Measurements from ENCODE around the gene CCDC102B. TPM values are rescaled to one million over a fixed set of nuclear protein-coding genes. Genes with fewer than 3 reads are reported as not detected.

Gene CCDC102B
- polyA plus RNA-seq, 1 donor from 2014 or later: 8.7 TPM

DNA sequence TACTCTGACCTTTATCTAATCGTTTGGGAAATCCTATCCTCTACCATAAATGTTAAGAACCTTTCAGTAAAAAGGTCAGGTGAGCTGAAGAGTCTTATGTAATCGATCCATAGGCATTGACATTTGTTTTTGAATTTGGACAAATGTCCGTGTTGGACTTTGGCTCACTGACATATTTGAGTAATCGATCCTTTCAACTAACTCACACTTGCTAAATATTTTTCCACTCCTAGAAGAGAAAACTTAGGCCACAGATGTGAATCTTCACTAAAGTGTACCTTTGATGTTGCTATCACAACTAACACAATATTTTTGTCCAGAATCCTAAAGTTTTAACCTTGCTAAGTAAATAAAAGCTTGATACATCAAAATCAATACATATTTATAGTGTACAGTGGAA lies 89.5 kb downstream of the CCDC102B start:
- no peaks in the 10 kb centered on the region for H3K9me3 ChIP-seq (ENCODE audit: low read length)
- H3K9ac ChIP-seq (ENCODE audit: low read length): no peak overlapping the region
- H3K4me2 ChIP-seq (ENCODE audit: low read length): no peak overlapping the region
- no peak overlapping the region for H3K27ac ChIP-seq (ENCODE audit: low read length)
- no peaks in the 10 kb centered on the region for H4K20me1 ChIP-seq (ENCODE audit: insufficient read depth)
- no peak overlapping the region for H3K4me3 ChIP-seq (ENCODE audit: low read length)
- no peaks in the 10 kb centered on the region for H3K79me2 ChIP-seq (replicated peaks; ENCODE audit: insufficient read depth, low read length)
- TF ChIP-seq, protein P1, sequence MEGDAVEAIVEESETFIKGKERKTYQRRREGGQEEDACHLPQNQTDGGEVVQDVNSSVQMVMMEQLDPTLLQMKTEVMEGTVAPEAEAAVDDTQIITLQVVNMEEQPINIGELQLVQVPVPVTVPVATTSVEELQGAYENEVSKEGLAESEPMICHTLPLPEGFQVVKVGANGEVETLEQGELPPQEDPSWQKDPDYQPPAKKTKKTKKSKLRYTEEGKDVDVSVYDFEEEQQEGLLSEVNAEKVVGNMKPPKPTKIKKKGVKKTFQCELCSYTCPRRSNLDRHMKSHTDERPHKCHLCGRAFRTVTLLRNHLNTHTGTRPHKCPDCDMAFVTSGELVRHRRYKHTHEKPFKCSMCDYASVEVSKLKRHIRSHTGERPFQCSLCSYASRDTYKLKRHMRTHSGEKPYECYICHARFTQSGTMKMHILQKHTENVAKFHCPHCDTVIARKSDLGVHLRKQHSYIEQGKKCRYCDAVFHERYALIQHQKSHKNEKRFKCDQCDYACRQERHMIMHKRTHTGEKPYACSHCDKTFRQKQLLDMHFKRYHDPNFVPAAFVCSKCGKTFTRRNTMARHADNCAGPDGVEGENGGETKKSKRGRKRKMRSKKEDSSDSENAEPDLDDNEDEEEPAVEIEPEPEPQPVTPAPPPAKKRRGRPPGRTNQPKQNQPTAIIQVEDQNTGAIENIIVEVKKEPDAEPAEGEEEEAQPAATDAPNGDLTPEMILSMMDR (IDR thresholded peaks at IDR 0.05; ENCODE audit: poor library complexity, severe bottlenecking): no peak
- TF ChIP-seq EZH2 (IDR thresholded peaks at IDR 0.05; ENCODE audit: borderline replicate concordance, insufficient read depth, low read length, poor library complexity, severe bottlenecking) (no peak), SMC3 (conservative IDR thresholded peaks at IDR 0.05; ENCODE audit: poor library complexity) (no peak), TAF1 (IDR thresholded peaks at IDR 0.05; ENCODE audit: low read depth) (no peak), EP300 (conservative IDR thresholded peaks at IDR 0.05; ENCODE audit: poor library complexity, severe bottlenecking) (no peak)
- no peaks in the 10 kb centered on the region for H3K36me3 ChIP-seq (ENCODE audit: insufficient read depth, low read length)
- H2AFZ ChIP-seq (ENCODE audit: low read depth, low read length): no peak overlapping the region
- no peaks in the 10 kb centered on the region for H3K9me2 ChIP-seq (ENCODE audit: insufficient read depth, low read length)
- no peaks in the 10 kb centered on the region for H3F3A ChIP-seq (ENCODE audit: insufficient read depth, low read length, poor library complexity, severe bottlenecking)
- H3K27me3 ChIP-seq (ENCODE audit: insufficient read depth, low read depth, low read length): no peaks in the 10 kb centered on the region

DNA sequence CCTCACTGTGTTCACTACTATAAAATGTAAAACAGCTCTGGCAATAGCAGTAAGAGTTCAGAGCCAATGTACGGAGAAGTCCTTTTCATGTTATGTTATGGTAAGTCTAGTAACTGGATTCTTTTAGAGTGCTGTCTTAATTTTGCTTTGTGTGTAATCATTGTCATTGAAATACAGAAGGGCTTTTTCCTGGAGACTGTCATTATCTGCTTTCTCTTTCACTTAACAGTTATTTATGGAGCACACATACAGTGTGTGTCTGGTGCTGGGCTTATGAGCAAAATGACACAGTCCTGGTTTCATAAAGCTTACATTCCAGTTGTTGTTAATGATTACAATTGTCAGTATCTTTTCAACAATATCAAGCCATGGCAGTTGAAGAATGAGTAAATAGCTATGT lies 95.5 kb downstream of the CCDC102B start:
- H4K20me1 ChIP-seq (ENCODE audit: insufficient read depth): no peaks in the 10 kb centered on the region
- H2AFZ ChIP-seq (ENCODE audit: low read depth, low read length): no peak overlapping the region
- H3K9me2 ChIP-seq (ENCODE audit: insufficient read depth, low read length): no peaks in the 10 kb centered on the region
- TF ChIP-seq MXI1 (conservative IDR thresholded peaks at IDR 0.05; ENCODE audit: poor library complexity, severe bottlenecking) (no peak), POLR2AphosphoS5 (IDR thresholded peaks at IDR 0.05) (no peak), EP300 (conservative IDR thresholded peaks at IDR 0.05; ENCODE audit: poor library complexity, severe bottlenecking) (no peak)
- TF ChIP-seq, protein P1 (IDR thresholded peaks at IDR 0.05; ENCODE audit: poor library complexity, severe bottlenecking): no peak
- TF ChIP-seq, protein P2, sequence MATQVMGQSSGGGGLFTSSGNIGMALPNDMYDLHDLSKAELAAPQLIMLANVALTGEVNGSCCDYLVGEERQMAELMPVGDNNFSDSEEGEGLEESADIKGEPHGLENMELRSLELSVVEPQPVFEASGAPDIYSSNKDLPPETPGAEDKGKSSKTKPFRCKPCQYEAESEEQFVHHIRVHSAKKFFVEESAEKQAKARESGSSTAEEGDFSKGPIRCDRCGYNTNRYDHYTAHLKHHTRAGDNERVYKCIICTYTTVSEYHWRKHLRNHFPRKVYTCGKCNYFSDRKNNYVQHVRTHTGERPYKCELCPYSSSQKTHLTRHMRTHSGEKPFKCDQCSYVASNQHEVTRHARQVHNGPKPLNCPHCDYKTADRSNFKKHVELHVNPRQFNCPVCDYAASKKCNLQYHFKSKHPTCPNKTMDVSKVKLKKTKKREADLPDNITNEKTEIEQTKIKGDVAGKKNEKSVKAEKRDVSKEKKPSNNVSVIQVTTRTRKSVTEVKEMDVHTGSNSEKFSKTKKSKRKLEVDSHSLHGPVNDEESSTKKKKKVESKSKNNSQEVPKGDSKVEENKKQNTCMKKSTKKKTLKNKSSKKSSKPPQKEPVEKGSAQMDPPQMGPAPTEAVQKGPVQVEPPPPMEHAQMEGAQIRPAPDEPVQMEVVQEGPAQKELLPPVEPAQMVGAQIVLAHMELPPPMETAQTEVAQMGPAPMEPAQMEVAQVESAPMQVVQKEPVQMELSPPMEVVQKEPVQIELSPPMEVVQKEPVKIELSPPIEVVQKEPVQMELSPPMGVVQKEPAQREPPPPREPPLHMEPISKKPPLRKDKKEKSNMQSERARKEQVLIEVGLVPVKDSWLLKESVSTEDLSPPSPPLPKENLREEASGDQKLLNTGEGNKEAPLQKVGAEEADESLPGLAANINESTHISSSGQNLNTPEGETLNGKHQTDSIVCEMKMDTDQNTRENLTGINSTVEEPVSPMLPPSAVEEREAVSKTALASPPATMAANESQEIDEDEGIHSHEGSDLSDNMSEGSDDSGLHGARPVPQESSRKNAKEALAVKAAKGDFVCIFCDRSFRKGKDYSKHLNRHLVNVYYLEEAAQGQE (IDR thresholded peaks at IDR 0.05; ENCODE audit: borderline replicate concordance): no peak
- no peaks in the 10 kb centered on the region for H3K27me3 ChIP-seq (ENCODE audit: insufficient read depth, low read depth, low read length)
- no peak overlapping the region for H3K4me3 ChIP-seq (ENCODE audit: low read length)
- no peak overlapping the region for H3K4me2 ChIP-seq (ENCODE audit: low read length)
- H3K9me3 ChIP-seq (ENCODE audit: low read length): no peaks in the 10 kb centered on the region
- H3K79me2 ChIP-seq (replicated peaks; ENCODE audit: insufficient read depth, low read length): no peaks in the 10 kb centered on the region
- H3K27ac ChIP-seq (ENCODE audit: low read length): no peak overlapping the region
- no peaks in the 10 kb centered on the region for H3K36me3 ChIP-seq (ENCODE audit: insufficient read depth, low read length)
- no peak overlapping the region for H3K9ac ChIP-seq (ENCODE audit: low read length)
- H3F3A ChIP-seq (ENCODE audit: insufficient read depth, low read length, poor library complexity, severe bottlenecking): no peaks in the 10 kb centered on the region

Data from neural cell (in vitro differentiated cells).